ENCODE results near the gene DCST2. TPM values are rescaled to one million over a fixed set of nuclear protein-coding genes. Genes with fewer than 3 reads are reported as not detected.

DCST2 gene
- total RNA-seq, 1 donor from 2014 or later, result 1.4 TPM

DNA sequence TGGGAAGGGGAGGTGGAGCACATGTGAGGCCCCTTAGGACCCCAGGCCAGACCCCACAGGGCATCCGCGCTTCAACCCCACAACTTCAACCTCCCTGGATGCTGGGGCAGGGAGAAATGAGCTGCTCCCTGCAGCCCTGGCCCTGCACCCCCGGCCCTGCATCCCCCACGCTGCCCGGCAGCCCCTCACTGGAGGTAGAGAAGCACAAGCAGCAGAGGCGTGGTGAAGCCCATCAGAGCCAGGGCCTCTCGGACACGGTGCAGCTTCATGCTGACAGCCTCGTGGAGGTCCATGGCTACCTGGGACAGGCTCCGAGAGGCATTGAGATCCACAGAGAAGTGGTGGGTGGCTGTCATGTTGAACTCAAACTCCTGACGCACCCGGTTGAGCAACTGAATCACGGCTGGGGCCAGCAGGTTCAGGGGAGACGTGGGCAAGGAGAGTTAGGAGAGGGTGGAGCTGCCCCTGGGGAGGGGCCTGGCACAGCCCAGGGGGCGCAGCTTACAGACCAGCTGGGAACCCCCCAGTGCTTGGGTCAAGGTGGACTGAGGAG is 3.3 kb downstream of the DCST2 start:
- DNase-seq (ENCODE audit: low spot score), result no peak

DNA sequence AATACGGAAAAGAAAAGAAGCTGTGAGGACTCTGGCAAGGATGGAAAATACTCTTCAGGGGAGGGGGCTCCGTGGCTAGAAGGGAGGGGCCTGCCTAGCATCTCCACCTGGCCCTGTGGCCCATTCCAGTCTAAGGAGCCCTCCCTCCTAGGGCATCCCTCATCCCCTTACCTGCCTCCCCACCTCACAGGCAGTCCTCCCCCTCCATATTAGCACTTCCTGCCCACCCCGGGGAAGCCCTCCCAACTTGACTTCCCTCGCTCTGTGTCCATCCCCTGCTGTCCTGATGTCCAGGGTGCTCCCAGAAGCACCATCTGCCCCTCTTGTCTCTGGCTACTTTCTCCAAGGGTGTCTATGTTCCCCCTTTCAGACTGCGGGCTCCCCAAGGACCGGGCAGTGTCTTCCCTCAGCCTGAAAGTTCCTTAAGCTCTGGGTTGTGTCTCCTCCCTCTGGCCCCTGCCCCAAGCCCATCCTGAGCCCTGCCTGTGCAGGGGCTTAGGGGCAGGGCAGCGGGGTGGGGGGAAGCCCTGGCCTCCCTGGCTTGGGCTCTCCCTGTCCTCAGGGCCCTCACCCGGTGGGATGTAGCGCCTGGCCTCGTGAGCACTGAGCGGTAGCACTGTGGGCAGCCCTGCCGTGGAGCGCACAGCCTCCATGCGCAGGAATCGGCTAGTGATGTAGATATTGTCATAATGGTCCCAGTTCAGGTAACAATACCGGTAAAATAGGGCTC is 3.9 kb downstream of the DCST2 start:
- ATAC-seq (no peak), DNase-seq (ENCODE audit: low spot score) (no peak)

More for the DNA sequence above, 3.3 kb downstream of the DCST2 start:
- ATAC-seq, result no peak

DNA sequence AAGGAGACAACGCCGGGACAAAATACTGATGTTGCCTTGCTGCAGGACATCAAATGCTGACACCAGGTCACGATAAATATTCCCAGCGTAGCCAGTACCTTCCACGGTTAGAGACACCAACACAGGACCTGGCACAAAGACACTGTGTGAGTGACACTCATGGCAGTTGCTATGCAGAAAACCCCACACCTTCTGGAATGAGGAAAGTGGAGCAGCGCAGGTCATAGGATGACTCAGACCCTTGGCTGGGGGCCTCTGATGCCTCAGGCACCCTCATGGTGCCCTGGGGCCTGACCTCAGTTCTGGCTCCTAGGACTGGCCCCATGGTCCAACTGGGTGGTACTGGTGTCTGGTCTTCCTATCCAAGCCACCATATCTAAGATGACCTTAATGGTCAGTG is 7.0 kb downstream of the DCST2 start:
- DNase-seq (ENCODE audit: low spot score) (no peak), ATAC-seq (no peak)

DNA sequence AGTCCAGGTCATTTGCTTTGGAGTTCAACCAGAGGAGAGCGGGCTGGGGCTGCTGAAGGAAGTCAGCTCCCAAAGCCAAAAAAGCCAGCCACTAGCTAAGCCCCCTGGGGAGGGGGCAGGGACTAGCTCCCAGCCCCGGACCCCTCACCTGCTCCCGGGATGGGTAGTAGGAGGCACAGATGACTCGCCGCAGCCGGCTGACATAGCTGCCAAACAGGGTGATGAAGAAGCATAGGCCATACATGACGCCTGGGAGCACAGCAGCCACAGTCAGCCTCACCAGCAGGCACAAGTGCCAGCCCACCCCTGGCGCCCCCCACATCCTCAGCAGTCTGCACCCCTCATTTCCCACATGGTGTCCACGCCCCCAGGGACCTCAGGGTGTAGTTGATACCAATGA is 7.4 kb downstream of the DCST2 start:
- no peak for ATAC-seq
- no peak for DNase-seq (ENCODE audit: low spot score)

DNA sequence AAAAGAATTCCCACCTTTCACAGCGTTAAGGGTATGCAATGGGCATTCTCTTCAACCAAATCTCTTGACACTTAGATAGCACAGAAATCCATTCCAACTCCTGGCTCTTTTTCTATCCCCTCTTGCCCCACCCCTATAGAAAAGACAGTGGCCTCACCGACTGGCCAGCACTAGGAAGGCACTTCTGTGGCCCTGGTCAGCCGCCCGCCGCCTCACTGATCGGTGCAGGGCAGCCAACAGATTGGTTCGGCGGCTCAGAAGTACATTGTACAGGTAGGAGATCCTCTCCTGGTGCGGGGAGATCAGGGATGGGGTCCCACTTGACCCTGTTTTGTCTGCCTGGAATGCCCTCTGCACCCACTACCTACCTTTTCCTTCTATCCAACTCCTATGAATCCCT is 9.3 kb downstream of the DCST2 start:
- ATAC-seq (no peak), DNase-seq (ENCODE audit: low spot score) (no peak)

DNA sequence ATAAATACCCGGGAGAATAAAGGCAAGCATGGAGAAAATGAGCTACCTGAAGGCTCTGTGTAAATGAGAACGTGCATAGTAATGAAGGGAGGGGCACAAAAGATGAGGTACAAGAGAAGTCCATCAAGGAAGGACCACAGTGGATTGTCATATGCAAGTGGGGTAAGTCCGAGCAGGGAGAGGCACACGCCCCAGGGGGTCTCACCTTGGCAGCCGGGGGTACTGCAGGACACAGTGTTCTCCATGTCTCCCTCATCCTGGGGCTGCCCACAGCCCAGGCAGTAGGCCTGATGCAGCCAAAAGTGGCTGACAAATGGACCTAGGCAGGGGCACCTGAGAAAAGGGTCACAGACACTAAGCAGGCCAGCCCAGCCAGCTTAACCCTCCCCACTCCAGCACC is 10.0 kb downstream of the DCST2 start:
- ATAC-seq, result no peak
- no peak for DNase-seq (ENCODE audit: low spot score)

DNA sequence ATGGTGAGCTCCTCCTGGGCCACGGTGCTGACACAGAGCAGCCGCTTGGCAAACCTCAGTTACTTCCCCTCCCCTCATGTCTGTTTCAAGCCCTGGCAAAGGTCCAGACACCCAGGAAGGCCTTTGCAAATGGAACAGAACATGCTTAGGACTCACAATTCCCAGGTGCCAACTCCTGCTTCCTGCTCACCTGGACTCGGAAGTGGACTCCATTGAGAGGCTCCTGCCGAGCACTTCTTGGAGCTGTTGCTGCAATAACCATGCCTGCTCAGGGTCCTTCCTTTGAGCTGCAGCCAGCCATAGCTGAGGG is 10.7 kb downstream of the DCST2 start:
- DNase-seq (ENCODE audit: low spot score) (no peak), ATAC-seq (peak; percentile 35)

DNA sequence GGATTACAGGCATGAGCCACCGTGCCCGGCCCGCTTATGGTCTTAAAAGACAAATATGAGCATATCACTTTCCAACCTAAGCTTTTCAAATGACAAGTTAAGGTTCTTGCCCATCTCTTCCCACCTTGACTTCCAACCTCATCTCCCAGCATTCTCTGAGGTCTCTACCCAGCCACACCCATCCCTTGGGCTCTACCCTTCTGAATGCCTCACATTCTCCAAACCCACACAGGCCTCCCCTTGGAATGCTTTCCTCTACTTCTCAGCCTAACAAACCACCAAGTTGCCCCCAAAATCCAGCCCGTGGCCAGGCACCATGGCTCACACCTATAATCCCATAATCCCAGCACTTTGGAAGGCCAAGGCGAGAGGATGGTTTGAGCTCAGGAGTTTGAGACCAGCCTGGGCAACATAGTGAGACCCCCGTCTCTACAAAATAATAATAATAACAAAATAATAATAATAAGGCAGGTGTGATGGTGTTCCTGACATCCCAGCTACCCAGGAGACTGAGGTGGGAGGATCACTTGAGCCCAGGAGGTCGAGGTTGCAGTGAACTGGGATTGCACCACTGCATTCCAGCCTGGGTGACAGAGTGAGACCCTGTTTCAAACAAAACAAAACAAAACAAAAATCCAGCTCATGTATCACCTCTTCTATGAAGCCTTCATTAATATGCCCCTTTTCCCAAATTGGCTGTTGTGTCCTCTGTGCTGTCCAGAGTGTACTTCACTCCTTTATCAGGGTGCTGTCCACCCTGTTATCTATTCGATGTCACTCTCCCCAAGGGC is 11.2 kb downstream of the DCST2 start:
- no peak for DNase-seq (ENCODE audit: low spot score)
- no peak for ATAC-seq

DNA sequence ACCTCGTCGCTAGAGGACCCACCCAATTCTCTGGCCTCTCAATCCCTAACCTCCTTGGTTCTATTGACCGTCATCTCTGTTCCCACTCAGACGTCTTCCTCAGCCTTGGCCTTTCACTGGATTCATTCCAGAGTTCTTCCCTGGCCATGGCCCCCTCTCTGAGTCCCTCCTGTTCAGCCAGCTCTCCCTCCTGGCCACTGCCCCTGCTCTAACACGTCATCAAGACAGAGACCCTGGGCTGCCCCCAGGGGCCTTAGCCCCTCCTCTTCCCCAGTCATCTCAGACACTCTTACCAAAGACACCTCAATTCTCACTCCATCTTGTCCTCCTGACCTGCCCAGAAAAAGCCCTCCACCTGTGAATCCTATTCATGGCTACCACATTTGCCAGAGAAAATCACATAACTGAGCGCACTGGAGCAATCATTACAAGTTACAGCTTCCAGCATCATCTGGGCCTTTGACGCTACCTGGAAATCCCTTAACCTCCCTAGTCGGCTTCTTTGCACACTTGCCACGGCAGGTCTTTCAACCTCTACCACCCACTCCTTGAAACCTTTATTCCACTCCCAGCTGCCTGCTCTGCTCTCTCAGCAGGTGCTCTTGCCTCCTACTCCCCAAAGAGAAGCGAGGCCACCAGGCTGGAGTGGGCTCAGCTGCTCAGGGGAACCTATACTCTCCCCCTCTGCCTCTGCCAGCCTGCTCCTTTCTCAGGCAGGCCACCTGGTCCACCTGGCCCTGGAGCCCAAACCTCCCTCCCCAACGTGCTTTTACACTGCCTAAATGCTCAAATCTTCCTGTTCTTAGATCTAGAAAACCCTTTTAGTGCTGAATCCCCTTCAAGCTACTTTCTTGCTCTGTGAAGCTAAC is 14.0 kb downstream of the DCST2 start:
- ATAC-seq, result no peak
- DNase-seq (ENCODE audit: low spot score), result no peak

DNA sequence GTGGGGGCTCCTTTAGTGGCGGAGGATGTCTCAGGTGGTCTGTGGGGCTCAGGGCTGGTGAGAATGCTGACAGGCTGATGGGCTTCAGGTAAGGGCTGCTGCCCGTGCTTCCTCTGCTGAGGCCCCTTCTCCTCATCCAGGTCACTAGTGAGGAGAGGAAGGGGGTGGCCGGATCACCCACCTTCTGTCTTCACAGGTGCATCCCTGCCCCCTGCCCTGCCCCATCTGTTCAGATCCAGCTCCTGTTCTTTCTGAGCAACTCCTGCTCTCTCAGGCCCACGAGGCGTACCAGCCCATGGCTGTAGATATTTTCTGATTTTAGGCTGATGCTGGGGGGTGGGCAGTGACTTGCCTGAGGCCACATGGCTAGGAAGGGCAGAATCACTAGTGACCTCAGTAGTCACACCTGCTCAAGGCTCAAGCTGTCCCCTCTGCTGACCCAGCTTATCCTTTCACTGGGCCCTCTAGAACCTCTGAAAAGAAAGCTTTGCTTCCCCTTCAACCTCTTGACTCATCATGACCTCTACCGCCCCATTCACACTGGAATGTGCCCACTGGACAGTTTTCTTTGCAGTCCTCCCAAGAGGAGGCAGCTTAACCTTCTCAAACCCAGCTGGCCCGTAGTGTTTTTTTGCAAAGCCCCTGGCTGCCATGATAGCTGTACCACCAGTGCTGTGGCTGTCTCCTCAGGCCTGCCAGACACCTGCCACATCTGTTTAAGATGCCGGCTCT is 14.8 kb downstream of the DCST2 start:
- ATAC-seq, result no peak

DNA sequence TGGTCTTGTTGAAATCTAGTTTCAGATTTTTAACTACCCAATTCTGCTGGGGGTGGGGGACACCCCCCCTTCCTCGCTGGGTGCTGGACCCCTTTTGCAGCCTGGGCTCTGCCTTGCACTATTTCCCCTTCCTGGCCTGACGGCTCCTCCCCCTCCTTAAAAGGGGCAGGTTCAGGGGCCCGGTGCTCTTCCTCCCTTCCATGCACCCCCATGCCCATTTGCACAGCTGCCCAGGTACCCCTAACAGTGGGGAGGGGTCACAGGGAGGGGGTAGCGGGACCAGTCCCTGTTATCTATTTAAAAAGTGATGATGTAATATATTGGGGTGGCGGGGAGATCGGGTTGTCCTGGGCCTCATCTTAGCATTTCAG is 15.7 kb downstream of the DCST2 start:
- DNase-seq (ENCODE audit: low spot score), result no peak
- no peak for ATAC-seq

More for the DNA sequence above, 14.8 kb downstream of the DCST2 start:
- DNase-seq (ENCODE audit: low spot score), result no peak

DNA sequence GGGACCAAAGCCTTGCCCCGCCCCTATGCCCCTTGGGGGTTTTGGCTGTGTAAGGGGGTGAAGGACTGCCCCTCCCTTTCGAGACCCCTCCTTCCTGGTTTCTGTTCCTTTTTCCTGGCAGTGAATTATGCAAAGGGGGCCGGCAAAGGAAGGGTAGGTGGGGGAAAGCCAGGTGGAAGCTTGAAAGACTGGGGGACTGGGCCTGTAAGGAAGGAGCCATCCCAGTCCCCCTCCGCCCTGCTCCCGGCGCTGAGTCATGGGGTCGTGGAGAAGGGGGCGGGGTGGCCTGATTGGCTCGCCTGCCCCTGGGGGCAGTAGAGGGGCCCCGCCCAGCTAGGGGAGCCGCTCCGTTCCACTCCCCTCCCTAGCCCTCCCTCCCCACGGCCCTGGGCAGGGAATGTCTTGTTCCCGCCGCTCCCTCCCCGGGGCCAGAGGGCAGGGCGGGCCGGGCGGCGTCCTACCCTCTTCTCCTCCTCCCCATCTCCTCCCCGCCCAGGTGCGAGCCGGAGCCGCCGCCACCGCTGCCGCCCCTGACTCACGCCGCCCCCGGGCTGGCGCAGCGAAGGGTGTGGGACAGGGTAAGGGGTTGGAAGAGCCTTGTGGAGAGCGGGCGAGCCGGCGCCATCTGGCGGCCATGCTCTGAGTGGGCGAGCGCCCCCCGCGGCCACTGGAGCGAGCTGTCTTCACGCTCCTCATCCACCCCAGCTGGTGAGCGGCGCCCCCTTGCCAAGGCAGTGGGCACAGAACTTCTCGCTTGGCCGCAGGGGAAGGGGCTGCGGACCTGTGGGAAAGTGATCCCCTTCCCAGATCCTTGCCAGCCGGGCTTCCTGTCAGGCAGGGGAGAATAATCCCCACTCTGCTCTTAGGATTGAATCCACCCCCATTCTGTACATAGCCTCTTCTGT is 16.3 kb downstream of the DCST2 start:
- DNase-seq (ENCODE audit: low spot score), result peak; percentile 86

DNA sequence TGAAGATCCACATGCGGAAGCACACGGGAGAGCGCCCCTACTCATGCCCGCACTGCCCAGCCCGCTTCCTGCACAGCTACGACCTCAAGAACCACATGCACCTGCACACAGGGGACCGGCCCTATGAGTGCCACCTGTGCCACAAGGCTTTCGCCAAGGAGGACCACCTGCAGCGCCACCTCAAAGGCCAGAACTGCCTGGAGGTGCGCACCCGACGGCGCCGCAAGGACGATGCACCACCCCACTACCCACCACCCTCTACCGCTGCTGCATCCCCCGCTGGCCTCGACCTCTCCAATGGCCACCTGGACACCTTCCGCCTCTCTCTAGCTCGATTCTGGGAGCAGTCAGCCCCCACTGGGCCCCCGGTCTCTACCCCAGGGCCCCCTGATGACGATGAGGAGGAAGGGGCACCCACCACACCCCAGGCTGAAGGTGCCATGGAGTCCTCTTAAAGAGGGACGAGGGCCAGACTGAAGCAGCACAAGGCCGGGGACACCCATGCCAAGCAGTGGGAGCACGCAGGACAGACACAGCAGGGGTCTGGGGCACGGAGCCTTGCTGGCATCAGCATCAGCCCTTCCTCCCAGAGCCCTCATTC is 17.2 kb downstream of the DCST2 start:
- DNase-seq (ENCODE audit: low spot score), result peak; percentile 55
- ATAC-seq, result no peak

More for the DNA sequence above, 16.3 kb downstream of the DCST2 start:
- ATAC-seq, result peak; percentile 82

DNA sequence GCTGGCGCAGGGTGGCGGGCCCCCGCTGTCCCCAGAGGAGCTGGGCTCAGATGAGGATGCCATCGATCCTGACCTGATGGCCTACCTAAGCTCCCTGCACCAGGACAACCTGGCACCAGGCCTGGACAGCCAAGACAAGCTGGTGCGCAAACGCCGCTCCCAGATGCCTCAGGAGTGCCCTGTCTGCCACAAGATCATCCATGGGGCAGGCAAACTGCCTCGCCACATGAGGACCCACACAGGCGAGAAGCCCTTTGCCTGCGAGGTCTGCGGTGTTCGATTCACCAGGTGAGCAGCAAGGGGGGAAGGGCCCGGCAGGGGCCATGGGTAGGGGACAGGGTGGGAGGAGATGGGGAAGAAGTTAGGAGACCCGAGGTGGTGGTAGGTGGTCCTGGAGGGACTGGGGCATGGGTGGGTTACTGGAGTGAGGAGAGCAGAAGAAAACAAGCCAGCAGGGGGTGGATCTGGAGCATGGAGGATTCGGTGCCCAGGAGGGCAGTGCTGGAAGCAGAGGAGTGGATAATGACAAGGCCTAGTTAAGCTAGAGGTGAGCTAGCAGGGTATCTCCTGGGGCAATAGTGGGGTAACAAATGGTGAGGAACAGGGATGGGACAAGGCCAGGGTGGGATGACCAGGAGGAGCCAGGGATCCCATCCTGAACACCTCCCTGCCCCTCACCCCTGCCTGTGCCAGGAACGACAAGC is 17.9 kb downstream of the DCST2 start:
- DNase-seq (ENCODE audit: low spot score) (peak; percentile 55), ATAC-seq (no peak)

DNA sequence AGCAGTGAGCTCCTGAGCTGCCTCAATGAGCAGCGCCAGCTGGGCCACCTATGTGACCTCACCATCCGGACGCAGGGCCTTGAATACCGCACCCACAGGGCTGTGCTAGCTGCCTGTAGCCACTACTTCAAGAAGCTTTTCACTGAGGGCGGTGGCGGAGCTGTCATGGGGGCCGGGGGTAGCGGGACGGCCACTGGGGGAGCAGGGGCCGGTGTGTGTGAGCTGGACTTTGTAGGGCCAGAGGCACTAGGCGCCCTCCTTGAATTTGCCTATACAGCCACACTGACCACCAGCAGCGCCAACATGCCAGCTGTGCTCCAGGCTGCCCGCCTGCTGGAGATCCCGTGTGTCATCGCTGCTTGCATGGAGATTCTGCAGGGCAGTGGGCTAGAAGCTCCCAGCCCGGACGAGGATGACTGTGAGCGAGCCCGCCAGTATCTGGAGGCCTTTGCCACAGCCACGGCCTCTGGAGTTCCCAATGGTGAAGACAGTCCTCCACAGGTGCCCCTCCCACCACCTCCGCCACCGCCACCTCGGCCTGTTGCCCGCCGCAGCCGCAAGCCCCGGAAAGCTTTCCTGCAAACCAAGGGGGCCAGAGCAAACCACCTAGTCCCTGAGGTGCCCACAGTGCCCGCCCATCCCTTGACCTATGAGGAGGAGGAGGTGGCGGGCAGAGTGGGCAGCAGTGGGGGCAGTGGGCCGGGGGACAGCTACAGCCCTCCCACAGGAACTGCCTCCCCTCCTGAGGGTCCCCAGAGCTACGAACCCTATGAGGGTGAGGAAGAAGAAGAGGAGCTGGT is 18.7 kb downstream of the DCST2 start:
- no peak for ATAC-seq
- no peak for DNase-seq (ENCODE audit: low spot score)

DNA sequence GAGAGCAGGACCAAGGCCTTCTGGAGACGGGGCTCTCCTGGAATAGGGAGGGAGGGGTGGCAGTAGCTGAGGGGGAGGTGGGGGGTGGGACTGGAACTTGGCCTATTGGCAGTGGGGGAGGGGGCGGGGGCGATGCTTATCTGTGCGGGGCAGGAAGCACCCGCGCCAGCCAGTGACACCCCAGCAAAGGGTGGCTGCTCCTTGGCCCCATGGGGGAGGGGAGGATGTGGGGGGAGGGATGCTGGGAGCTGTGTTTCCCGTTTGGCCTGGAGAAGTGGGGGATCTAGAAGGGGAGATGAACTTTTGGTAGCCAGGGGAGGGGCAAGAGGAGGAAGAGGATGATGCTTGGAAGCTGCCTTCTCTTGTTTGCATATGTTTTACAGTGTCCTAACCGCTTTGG is 19.9 kb downstream of the DCST2 start:
- no peak for DNase-seq (ENCODE audit: low spot score)

DNA sequence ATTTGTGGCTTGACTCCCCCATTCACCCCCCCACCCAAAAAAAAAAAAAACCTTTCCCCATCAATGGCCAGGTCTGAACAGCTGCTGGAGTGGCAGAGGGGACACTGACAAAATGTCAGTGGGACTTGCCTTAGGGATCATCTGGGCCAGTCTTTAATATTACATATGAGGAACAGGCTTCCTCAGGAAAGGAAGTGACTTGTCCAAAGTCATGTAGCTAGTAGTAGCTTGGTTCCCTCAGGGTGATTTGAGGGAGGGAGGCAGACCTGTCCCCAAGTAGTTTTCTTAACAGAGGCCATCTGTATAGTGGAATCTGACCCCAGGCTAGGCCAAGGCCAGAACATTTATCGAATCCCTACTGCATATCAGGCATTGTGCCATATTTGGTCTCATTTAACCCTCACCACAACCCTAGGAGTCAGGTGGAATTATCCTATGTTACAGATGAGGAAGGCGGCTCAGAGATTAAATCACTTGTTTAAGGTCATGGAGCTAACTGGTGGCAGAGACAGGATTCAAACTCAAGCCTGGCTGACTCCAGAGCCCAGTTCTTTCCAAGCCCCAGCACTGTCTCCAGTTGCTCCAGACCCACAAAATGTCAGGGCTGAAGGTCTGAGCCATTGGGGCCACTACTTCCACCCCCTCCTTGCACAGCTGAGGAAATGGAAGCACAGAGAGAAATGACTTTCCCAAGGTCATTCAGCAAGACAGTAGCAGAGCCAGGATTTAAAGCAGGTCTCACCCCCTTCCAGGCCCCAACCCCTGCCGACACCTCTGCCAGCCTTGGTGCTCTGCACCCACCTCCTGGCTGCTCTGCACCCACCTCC is 20.6 kb downstream of the DCST2 start:
- no peak for DNase-seq (ENCODE audit: low spot score)

More for the DNA sequence above, 19.9 kb downstream of the DCST2 start:
- ATAC-seq, result no peak

More for the DNA sequence above, 20.6 kb downstream of the DCST2 start:
- ATAC-seq, result no peak
